ENCODE measurements around the gene WDR72.

- TF ChIP-seq SMC3 (conservative IDR thresholded peaks at IDR 0.05; ENCODE audit: poor library complexity) = no peak
- TF ChIP-seq CTCF (IDR thresholded peaks at IDR 0.05; ENCODE audit: poor library complexity, severe bottlenecking) = no peak
- no peak for TF ChIP-seq EZH2 (IDR thresholded peaks at IDR 0.05; ENCODE audit: borderline replicate concordance, insufficient read depth, low read length, poor library complexity, severe bottlenecking)
- no peak for TF ChIP-seq EP300 (conservative IDR thresholded peaks at IDR 0.05; ENCODE audit: poor library complexity, severe bottlenecking)
- TF ChIP-seq TAF1 (IDR thresholded peaks at IDR 0.05; ENCODE audit: low read depth) = no peak
- no peak for TF ChIP-seq REST (IDR thresholded peaks at IDR 0.05; ENCODE audit: borderline replicate concordance)
These were observed 3.5 kb upstream of the WDR72 start for GRCh38 chr15:53762916-53763315.

All from neural cell (in vitro differentiated cells).